ENCODE results near the gene AKNAD1.

- TF ChIP-seq MTA2 (IDR thresholded peaks at IDR 0.05; ENCODE audit: low read depth) (no peak), STAT1 (conservative IDR thresholded peaks at IDR 0.05) (no peak), HSF1 (IDR thresholded peaks at IDR 0.05; ENCODE audit: low read depth, low read length) (no peak), SUZ12 (IDR thresholded peaks at IDR 0.05; ENCODE audit: unreplicated experiment) (no peak), CTCF (IDR thresholded peaks at IDR 0.05 in 2 of 3, conservative IDR thresholded peaks at IDR 0.05 in 1 of 3; ENCODE audit: control insufficient read depth in 2 of 3, extremely low read depth in 1 of 3, insufficient read depth in 1 of 3, low read depth in 3 of 3, low read length in 3 of 3) (no peak), POLR2AphosphoS5 (IDR thresholded peaks at IDR 0.05; ENCODE audit: low read length) (no peak), CREM (IDR thresholded peaks at IDR 0.05; ENCODE audit: low read depth) (no peak), MTA3 (IDR thresholded peaks at IDR 0.05; ENCODE audit: borderline replicate concordance, low read length) (no peak), HCFC1 (IDR thresholded peaks at IDR 0.05; ENCODE audit: low read length) (no peak), EP300 (IDR thresholded peaks at IDR 0.05; ENCODE audit: borderline replicate concordance in 1 of 2, control insufficient read depth in 1 of 2, low read depth in 2 of 2, low read length in 2 of 2) (no peak)
- TF ChIP-seq, protein P1, sequence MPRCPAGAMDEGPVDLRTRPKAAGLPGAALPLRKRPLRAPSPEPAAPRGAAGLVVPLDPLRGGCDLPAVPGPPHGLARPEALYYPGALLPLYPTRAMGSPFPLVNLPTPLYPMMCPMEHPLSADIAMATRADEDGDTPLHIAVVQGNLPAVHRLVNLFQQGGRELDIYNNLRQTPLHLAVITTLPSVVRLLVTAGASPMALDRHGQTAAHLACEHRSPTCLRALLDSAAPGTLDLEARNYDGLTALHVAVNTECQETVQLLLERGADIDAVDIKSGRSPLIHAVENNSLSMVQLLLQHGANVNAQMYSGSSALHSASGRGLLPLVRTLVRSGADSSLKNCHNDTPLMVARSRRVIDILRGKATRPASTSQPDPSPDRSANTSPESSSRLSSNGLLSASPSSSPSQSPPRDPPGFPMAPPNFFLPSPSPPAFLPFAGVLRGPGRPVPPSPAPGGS (IDR thresholded peaks at IDR 0.05; ENCODE audit: borderline replicate concordance, insufficient read depth, low read depth, low read length, poor library complexity, severe bottlenecking): no peak
Measured at GRCh38 chr1:108830119-108831008, 26.5 kb downstream of the AKNAD1 start.

Measured in GM12878 (cell line).